Transverse colon (tissue), 4 donors: ENCODE measurements around the gene ITGB6. TPM values are rescaled to one million over a fixed set of nuclear protein-coding genes. Genes with fewer than 3 reads are reported as not detected.

Experiments
- DNase-seq: peaks from one replicate; pipeline ENCODE4 v3.0.0-alpha.2; 2019
- H3K27ac ChIP-seq, 4 donors: fragments of 200-600 bp; sonication (generic); 2 replicates each; pipeline ENCODE4 v1.5.1; 2016 to 2018; ENCODE audit warnings: inconsistent platforms in 4 of 4
- H3K27me3 ChIP-seq: fragments of 200-600 bp; sonication (generic); 2 replicates; pipeline ENCODE4 v1.5.1; 2017; ENCODE audit warnings: inconsistent platforms
- H3K36me3 ChIP-seq, 4 donors: fragments of 200-600 bp; sonication (generic); 2 replicates each; pipeline ENCODE4 v1.5.1; 2017 to 2019; ENCODE audit warnings: inconsistent platforms in 4 of 4
- H3K4me1 ChIP-seq, 4 donors: fragments of 200-600 bp; sonication (generic); 2 replicates each; pipeline ENCODE4 v1.5.1; 2017 to 2020; ENCODE audit warnings: inconsistent platforms in 4 of 4
- H3K4me3 ChIP-seq, 4 donors: fragments of 200-600 bp; sonication (generic); 1 replicate in 1 of 4; 2 replicates in 3 of 4; pipeline versions ENCODE4 v1.5.1 to v1.6.1; 2017 to 2019; ENCODE audit warnings: inconsistent platforms in 4 of 4
- H3K9me3 ChIP-seq, 2 donors: fragments of 200-600 bp; sonication (generic); 2 replicates each; pipeline ENCODE4 v1.5.1; 2017 to 2019; ENCODE audit warnings: inconsistent platforms in 2 of 2
- CTCF ChIP-seq, 5 experiments: fragments of 200-600 bp in 3 of 5; fragments of 450-650 bp in 2 of 5; sonication (generic) in 3 of 5; IDR thresholded peaks; 1 replicate in 2 of 5; 2 replicates in 3 of 5; pipeline ENCODE4 v1.5.1; 2016 to 2017; ENCODE audit warnings: antibody characterized with exemption in 5 of 5, inconsistent platforms in 3 of 5, mild to moderate bottlenecking in 2 of 5, moderate library complexity in 1 of 5
- EP300 ChIP-seq: sonication (generic); formaldehyde crosslinking; IDR thresholded peaks from one replicate; pipeline ENCODE4 v1.6.1; 2017; ENCODE audit warnings: antibody characterized with exemption, low read depth
- POLR2A ChIP-seq: fragments of 450-650 bp; IDR thresholded peaks from one replicate; pipeline ENCODE4 v1.6.1; 2016; ENCODE audit warnings: antibody characterized with exemption, mild to moderate bottlenecking, moderate library complexity
- POLR2AphosphoS5 ChIP-seq, 3 donors: sonication (generic); formaldehyde crosslinking; IDR thresholded peaks; one replicate each; pipeline ENCODE4 v1.6.1; 2016; ENCODE audit warnings: antibody characterized with exemption in 3 of 3
- WGBS, 2 donors: methylation state at CpG; one replicate each; pipeline ENCODE4 v1.1.5; 2018; ENCODE audit warnings: low coverage in 1 of 2; 5-methylcytosine and 5-hydroxymethylcytosine counted together
- in situ Hi-C, 4 donors: fragments of 200-750 bp; cut with MboI; loops; one replicate each; pipeline versions ENCODE4 v1.15.0 to v1.15.1; 2017; ENCODE audit warnings: low sequenced_read_pairs in 3 of 4, low pct_ligation_motif_present in 1 of 4, low pct_unique_long_range_greater_than_20kb in 1 of 4
- intact Hi-C: fragments of 100-400 bp; cut with DNase I; formaldehyde crosslinking; loops from one replicate; pipeline ENCODE4 v1.15.1; 2023; ENCODE audit warnings: low total_unique reads
- total RNA-seq, 4 donors: library from RNA; depleted of rRNA; stranded (reverse); fragments of >200 nt; gene quantifications; one replicate each; pipeline ENCODE4 v1.1.0, GENCODE V29; 2016

The ITGB6 gene
- total RNA-seq, 4 donors from 2014 or later = 7.6 to 28.8 (median 20.2) TPM

GRCh38 chr2:160144280-160144990, 55.6 kb downstream of the ITGB6 start:
- WGBS, 2 donors = 57 to 71% methylated on average over 4 to 9 of the region's 9 CpGs
- Histone ChIP-seq H3K4me3 (no peak overlapping the region), H3K27ac (no peak overlapping the region), H3K9me3 (no peaks in the 10 kb centered on the region), H3K36me3 (no peaks in the 10 kb centered on the region), H3K4me1 (peaks cover 0 to 17% (median 4%) of the 10 kb centered on the region in 4 donors), H3K27me3 (no peaks in the 10 kb centered on the region)
- intact Hi-C loops (no loop called here), in situ Hi-C loops (no loop called here)
- TF ChIP-seq POLR2AphosphoS5 (IDR thresholded peaks at IDR 0.05) = no peak
- DNase-seq = no peak

- H3K9me3 ChIP-seq = no peaks in the 10 kb centered on the region
- peak overlapping the region in 1 of 4 donors; percentile 30 for H3K27ac ChIP-seq
- in situ Hi-C loops (no loop called here), intact Hi-C loops (no loop called here)
- no peaks in the 10 kb centered on the region for H3K27me3 ChIP-seq
- H3K4me3 ChIP-seq = no peak overlapping the region
- 89 to 100% methylated on average over 2 to 6 of the region's 6 CpGs for WGBS, 2 donors
- H3K36me3 ChIP-seq = no peaks in the 10 kb centered on the region
- H3K4me1 ChIP-seq = peaks cover 0 to 14% (median 4%) of the 10 kb centered on the region in 4 donors
- TF ChIP-seq EP300 (no peak), CTCF (IDR thresholded peaks at IDR 0.05) (no peak)
- DNase-seq = no peak
Measured at GRCh38 chr2:160142472-160142871, 57.6 kb downstream of the ITGB6 start.

GRCh38 chr2:160141912-160142311, 58.2 kb downstream of the ITGB6 start:
- no peaks in the 10 kb centered on the region for H3K9me3 ChIP-seq
- no peaks in the 10 kb centered on the region for H3K27me3 ChIP-seq
- no peak for DNase-seq
- no peak for TF ChIP-seq EP300
- no peak for TF ChIP-seq POLR2A
- no peak for TF ChIP-seq CTCF (IDR thresholded peaks at IDR 0.05)
- TF ChIP-seq POLR2AphosphoS5 (IDR thresholded peaks at IDR 0.05) = no peak
- no peaks in the 10 kb centered on the region for H3K36me3 ChIP-seq
- 36 to 44% methylated on average over 3 of the region's 3 CpGs for WGBS, 2 donors
- in situ Hi-C loops = no loop called here
- H3K4me3 ChIP-seq = no peak overlapping the region
- H3K4me1 ChIP-seq = peaks cover 0 to 14% (median 4%) of the 10 kb centered on the region in 4 donors
- intact Hi-C loops = no loop called here
- peak overlapping the region in 2 of 4 donors; percentile 24 to 30 for H3K27ac ChIP-seq

GRCh38 chr2:160141419-160141818, 58.7 kb downstream of the ITGB6 start:
- Histone ChIP-seq H3K4me1 (peaks cover 0 to 14% (median 4%) of the 10 kb centered on the region in 4 donors), H3K9me3 (no peaks in the 10 kb centered on the region), H3K4me3 (no peak overlapping the region), H3K27ac (peak overlapping the region in 1 of 4 donors; percentile 30), H3K27me3 (no peaks in the 10 kb centered on the region), H3K36me3 (no peaks in the 10 kb centered on the region)
- WGBS, 2 donors = 36 to 48% methylated on average over 4 of the region's 4 CpGs
- in situ Hi-C loops (no loop called here), intact Hi-C loops (no loop called here)
- no peak for DNase-seq
- no peak for TF ChIP-seq POLR2A
- TF ChIP-seq EP300 = no peak

- TF ChIP-seq POLR2AphosphoS5 (IDR thresholded peaks at IDR 0.05) = no peak
- in situ Hi-C loops = no loop called here
- Histone ChIP-seq H3K9me3 (no peaks in the 10 kb centered on the region), H3K36me3 (no peaks in the 10 kb centered on the region), H3K27me3 (no peaks in the 10 kb centered on the region), H3K27ac (no peak overlapping the region), H3K4me3 (no peak overlapping the region), H3K4me1 (peaks cover 0 to 14% (median 4%) of the 10 kb centered on the region in 4 donors)
- 47 to 74% methylated on average over 2 to 4 of the region's 4 CpGs for WGBS, 2 donors
- intact Hi-C loops = no loop called here
- DNase-seq = no peak
Measured at GRCh38 chr2:160140471-160140870, 59.6 kb downstream of the ITGB6 start.
